Measurements from ENCODE around the gene BRCA2.

Gene BRCA2

DNA sequence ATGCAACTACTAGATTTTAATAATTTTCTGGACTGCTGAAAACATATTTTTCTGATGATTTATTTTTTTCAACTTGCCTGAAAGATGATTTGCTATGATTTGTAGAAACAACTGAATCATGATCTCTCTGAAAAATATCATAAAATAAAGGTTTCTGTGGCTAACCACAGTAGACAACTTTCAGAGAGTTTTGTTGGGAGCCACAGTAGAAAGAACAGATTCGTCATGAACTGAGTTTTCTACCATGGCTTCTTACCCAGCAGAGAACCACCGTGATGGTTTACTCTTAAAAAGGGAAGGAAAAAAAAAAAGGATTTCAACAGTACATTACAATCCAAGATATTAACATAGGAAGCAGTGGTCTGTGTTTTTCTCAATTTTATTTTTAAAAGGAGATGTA lies 18.1 kb upstream of the BRCA2 start:
- H3K9ac ChIP-seq (ENCODE audit: low read depth, low read length), result no peak overlapping the region

DNA sequence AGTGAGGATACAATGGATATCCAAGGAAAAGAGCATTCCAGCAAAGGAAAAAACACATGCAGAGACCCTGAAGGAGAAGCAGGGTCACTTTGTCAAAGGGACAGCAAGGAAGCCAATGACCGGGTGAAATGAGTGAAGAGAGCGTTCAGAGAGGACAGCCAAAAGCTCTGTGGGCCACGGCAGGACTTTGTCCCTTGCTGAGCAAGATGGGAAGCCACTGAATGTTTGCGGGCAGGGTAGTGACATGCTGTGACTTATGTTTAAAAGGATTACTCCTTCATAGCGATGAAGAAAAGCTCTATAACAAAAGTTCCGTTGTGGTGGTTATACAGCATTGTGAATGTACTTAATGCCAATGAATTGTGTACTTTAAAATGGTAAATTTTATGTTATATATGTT lies 16.6 kb upstream of the BRCA2 start:
- Histone ChIP-seq H3K4me1 (ENCODE audit: control insufficient read depth, insufficient read depth, low read length) (peaks cover 4% of the 10 kb centered on the region), H3K27me3 (ENCODE audit: control insufficient read depth, insufficient read depth, low read length) (peaks cover 2% of the 10 kb centered on the region), H3K4me3 (ENCODE audit: low read length) (no peak overlapping the region), H3K4me2 (ENCODE audit: low read length) (no peak overlapping the region), H3K9me3 (replicated peaks; ENCODE audit: low read length) (no peaks in the 10 kb centered on the region), H3K36me3 (ENCODE audit: insufficient read depth, low read length) (no peaks in the 10 kb centered on the region), H3K9ac (ENCODE audit: low read depth, low read length) (no peak overlapping the region)

More for the DNA sequence above, 18.1 kb upstream of the BRCA2 start:
- H3K36me3 ChIP-seq (ENCODE audit: insufficient read depth, low read length), result no peaks in the 10 kb centered on the region
- no peak overlapping the region for H3K4me3 ChIP-seq (ENCODE audit: low read length)
- H3K9me3 ChIP-seq (replicated peaks; ENCODE audit: low read length), result no peaks in the 10 kb centered on the region
- no peak overlapping the region for H3K4me2 ChIP-seq (ENCODE audit: low read length)
- peaks cover 4% of the 10 kb centered on the region for H3K4me1 ChIP-seq (ENCODE audit: control insufficient read depth, insufficient read depth, low read length)
- peaks cover 2% of the 10 kb centered on the region for H3K27me3 ChIP-seq (ENCODE audit: control insufficient read depth, insufficient read depth, low read length)

DNA sequence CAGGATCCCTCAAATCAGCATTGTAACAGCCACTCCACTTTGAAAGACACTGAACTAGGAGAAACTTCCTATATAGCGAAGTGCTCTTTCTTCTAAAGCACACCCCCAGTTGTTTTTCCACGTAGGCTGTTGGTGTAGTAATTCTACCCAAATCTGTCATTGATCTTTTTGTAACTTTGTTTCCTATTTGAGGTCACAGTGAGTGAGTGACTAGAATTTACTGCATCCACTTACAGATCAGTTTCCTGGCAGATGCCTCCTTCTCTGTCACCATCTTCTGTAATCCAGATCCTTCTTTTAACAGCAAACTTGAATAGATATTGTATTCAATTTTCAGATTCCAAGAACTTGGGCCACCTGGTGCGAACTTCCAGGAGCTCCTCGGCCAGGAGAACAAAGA lies 15.4 kb upstream of the BRCA2 start:
- H3K9ac ChIP-seq (ENCODE audit: low read depth, low read length), result no peak overlapping the region
- H3K36me3 ChIP-seq (ENCODE audit: insufficient read depth, low read length), result no peaks in the 10 kb centered on the region
- no peak overlapping the region for H3K4me2 ChIP-seq (ENCODE audit: low read length)
- no peaks in the 10 kb centered on the region for H3K9me3 ChIP-seq (replicated peaks; ENCODE audit: low read length)
- H3K4me1 ChIP-seq (ENCODE audit: control insufficient read depth, insufficient read depth, low read length), result peaks cover 4% of the 10 kb centered on the region
- H3K27me3 ChIP-seq (ENCODE audit: control insufficient read depth, insufficient read depth, low read length), result peaks cover 2% of the 10 kb centered on the region
- no peak overlapping the region for H3K4me3 ChIP-seq (ENCODE audit: low read length)

DNA sequence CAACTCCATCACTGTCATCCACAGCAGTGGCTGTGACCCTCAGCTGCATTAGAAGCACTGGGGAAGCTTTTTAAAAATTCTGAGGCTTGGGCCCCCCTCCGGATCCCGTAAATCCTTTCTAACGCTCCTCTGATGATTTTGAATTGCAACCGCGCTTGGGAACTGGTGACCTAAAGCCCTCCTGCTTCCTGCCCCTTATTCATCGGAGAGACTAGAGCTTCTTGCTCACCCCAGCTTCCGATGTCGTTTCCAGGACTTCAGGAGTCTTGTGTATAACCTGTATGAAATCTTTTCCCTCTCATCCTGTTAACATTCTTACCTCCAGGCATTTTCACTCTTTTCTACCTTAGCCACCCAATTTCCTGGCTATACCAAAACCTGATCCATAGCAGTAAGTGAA lies 14.9 kb upstream of the BRCA2 start:
- Histone ChIP-seq H3K4me2 (ENCODE audit: low read length) (no peak overlapping the region), H3K4me3 (ENCODE audit: low read length) (no peak overlapping the region), H3K36me3 (ENCODE audit: insufficient read depth, low read length) (no peaks in the 10 kb centered on the region), H3K27me3 (ENCODE audit: control insufficient read depth, insufficient read depth, low read length) (peaks cover 2% of the 10 kb centered on the region), H3K4me1 (ENCODE audit: control insufficient read depth, insufficient read depth, low read length) (peaks cover 4% of the 10 kb centered on the region), H3K9me3 (replicated peaks; ENCODE audit: low read length) (no peaks in the 10 kb centered on the region), H3K9ac (ENCODE audit: low read depth, low read length) (no peak overlapping the region)

DNA sequence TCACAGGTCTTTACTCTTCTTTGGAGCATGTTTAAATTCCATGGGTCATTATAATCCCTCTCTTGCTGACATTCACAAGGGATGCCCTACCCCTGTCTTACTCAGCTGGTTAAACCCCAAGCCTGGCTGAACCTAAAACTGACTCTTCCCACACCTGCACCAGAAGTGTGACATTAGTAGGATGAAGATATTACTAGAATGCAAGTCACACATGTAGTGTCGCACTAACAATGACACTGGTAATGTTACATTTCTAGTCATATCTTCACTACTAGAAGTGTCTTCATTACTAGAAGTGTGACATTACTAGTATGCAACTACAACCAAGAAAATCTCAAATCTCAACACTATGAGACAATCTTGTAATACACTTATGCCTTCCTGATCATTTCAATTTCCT lies 14.4 kb upstream of the BRCA2 start:
- Histone ChIP-seq H3K4me1 (ENCODE audit: control insufficient read depth, insufficient read depth, low read length) (peaks cover 4% of the 10 kb centered on the region), H3K9ac (ENCODE audit: low read depth, low read length) (no peak overlapping the region), H3K36me3 (ENCODE audit: insufficient read depth, low read length) (no peaks in the 10 kb centered on the region), H3K9me3 (replicated peaks; ENCODE audit: low read length) (no peaks in the 10 kb centered on the region), H3K4me2 (ENCODE audit: low read length) (no peak overlapping the region), H3K27me3 (ENCODE audit: control insufficient read depth, insufficient read depth, low read length) (peaks cover 2% of the 10 kb centered on the region), H3K4me3 (ENCODE audit: low read length) (no peak overlapping the region)

DNA sequence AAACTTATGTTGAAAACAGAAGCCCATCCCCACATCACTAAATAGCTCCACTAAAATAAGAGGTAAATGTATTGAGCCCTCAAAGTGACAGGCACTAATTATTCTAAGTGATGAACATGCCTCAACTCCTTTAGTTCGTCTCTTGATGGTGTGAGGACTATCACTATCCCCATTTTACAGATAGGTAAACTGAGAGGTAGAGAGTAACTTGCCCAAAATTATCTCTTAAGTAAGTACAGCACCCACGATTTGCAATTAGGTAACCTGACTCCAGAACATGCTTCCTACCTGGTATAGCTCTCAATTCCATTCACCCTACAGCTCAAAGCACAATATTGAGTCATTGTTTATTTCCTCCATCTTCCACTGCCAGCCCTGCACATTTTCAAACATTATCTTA lies 12.8 kb upstream of the BRCA2 start:
- Histone ChIP-seq H3K4me1 (ENCODE audit: control insufficient read depth, insufficient read depth, low read length) (no peaks in the 10 kb centered on the region), H3K27me3 (ENCODE audit: control insufficient read depth, insufficient read depth, low read length) (peaks cover 2% of the 10 kb centered on the region)

DNA sequence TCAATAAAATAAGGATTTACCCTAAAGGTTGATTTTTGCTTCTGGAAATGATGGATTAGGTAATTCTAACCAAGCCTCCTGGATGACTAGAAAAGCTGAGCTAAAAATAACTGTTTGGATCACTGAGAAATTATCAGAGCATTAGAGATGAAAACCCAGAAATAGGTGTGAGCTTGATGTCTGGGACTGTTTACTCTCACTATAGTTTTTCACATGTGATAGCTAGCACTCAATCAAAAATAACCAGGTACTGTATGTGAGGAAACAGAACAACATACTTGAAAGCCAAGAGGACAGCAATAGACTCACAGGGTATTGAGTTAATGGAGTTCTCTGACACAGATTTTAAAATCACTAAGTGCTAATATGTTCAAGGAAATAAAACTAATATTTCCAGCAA lies 9.7 kb upstream of the BRCA2 start:
- peaks cover 7% of the 10 kb centered on the region for H3K4me1 ChIP-seq (ENCODE audit: control insufficient read depth, insufficient read depth, low read length)
- H3K4me3 ChIP-seq (ENCODE audit: low read length), result no peak overlapping the region
- no peaks in the 10 kb centered on the region for H3K27me3 ChIP-seq (ENCODE audit: control insufficient read depth, insufficient read depth, low read length)
- H3K9me3 ChIP-seq (replicated peaks; ENCODE audit: low read length), result no peaks in the 10 kb centered on the region
- H3K4me2 ChIP-seq (ENCODE audit: low read length), result no peak overlapping the region
- H3K36me3 ChIP-seq (ENCODE audit: insufficient read depth, low read length), result no peaks in the 10 kb centered on the region
- H3K9ac ChIP-seq (ENCODE audit: low read depth, low read length), result no peak overlapping the region

More for the DNA sequence above, 12.8 kb upstream of the BRCA2 start:
- Histone ChIP-seq H3K9ac (ENCODE audit: low read depth, low read length) (no peak overlapping the region), H3K4me2 (ENCODE audit: low read length) (no peak overlapping the region), H3K4me3 (ENCODE audit: low read length) (no peak overlapping the region), H3K36me3 (ENCODE audit: insufficient read depth, low read length) (no peaks in the 10 kb centered on the region), H3K9me3 (replicated peaks; ENCODE audit: low read length) (no peaks in the 10 kb centered on the region)

DNA sequence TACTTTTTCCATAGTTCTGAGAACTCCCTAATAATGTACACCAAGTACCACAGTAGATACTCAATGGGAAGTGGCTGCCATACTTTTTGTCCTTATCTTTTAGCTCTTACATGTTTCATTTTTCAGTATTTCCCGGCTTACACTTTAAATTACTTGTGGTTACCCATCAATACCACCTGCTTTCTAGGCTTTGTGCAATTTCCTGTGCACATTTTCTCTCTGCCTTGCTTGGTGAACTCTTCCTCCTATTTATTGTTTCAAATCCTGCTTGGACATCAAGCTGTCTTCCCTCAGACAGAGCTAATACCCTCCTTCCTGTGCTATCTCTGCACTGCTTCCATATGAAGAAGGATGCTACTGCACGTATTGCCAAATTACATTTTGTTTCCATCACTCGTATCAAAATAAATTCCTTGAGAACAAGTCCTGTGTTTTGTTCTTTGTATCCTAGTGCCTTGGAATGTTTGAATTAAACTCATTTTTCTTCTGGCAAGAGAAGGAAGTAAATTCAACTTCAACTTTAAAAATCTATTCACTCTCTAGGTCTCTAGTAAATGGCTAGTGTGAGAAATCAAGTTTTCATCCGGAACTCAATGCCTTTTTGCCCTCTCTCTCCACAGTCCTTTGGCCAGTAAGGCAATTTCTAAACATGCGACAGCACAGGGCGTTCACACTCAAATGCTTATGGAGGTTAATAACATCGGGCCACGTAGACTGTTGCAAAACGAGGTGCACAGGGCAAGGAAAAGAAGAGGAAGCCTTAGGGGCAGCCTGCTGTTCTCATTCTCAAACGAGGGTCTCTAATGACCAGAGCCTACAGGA lies 5.8 kb upstream of the BRCA2 start:
- Histone ChIP-seq H3K9ac (ENCODE audit: low read depth, low read length) (no peak overlapping the region), H3K4me3 (ENCODE audit: low read length) (peak overlapping the region; percentile 31), H3K36me3 (ENCODE audit: insufficient read depth, low read length) (no peaks in the 10 kb centered on the region), H3K4me2 (ENCODE audit: low read length) (peak overlapping the region; percentile 62), H3K9me3 (replicated peaks; ENCODE audit: low read length) (no peaks in the 10 kb centered on the region), H3K4me1 (ENCODE audit: control insufficient read depth, insufficient read depth, low read length) (peaks cover 7% of the 10 kb centered on the region), H3K27me3 (ENCODE audit: control insufficient read depth, insufficient read depth, low read length) (no peaks in the 10 kb centered on the region)

DNA sequence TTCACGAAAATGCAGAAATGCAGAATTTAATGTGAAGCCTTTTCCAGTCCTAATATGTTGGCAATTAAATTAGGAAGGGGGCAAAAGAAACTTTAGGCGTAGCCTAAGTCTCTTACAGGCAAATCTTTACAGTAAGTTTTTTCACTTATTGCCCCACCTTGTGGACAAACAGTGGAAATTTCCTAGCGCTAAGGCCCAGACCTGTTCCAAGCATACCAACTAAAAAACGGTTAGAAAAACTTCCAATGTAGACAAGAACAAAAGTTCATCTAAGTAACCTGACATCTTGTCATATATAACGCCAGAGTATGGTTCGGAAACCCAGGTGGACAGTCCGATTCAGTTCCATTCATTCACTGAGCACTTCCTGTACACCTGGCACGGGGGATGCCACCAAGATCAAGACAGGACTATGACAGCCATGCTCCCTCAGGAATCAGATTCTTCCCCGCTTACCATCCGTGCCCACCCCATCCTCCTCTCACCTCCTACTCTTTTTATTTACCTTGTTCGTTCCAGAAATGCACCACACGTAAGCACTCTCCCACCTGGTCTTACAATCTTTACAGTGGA lies 5.1 kb upstream of the BRCA2 start:
- Histone ChIP-seq H3K4me2 (ENCODE audit: low read length) (peak overlapping the region; percentile 62), H3K9me3 (replicated peaks; ENCODE audit: low read length) (no peaks in the 10 kb centered on the region), H3K9ac (ENCODE audit: low read depth, low read length) (no peak overlapping the region), H3K4me1 (ENCODE audit: control insufficient read depth, insufficient read depth, low read length) (peaks cover 13% of the 10 kb centered on the region), H3K4me3 (ENCODE audit: low read length) (peak overlapping the region; percentile 31), H3K36me3 (ENCODE audit: insufficient read depth, low read length) (no peaks in the 10 kb centered on the region), H3K27me3 (ENCODE audit: control insufficient read depth, insufficient read depth, low read length) (no peaks in the 10 kb centered on the region)

DNA sequence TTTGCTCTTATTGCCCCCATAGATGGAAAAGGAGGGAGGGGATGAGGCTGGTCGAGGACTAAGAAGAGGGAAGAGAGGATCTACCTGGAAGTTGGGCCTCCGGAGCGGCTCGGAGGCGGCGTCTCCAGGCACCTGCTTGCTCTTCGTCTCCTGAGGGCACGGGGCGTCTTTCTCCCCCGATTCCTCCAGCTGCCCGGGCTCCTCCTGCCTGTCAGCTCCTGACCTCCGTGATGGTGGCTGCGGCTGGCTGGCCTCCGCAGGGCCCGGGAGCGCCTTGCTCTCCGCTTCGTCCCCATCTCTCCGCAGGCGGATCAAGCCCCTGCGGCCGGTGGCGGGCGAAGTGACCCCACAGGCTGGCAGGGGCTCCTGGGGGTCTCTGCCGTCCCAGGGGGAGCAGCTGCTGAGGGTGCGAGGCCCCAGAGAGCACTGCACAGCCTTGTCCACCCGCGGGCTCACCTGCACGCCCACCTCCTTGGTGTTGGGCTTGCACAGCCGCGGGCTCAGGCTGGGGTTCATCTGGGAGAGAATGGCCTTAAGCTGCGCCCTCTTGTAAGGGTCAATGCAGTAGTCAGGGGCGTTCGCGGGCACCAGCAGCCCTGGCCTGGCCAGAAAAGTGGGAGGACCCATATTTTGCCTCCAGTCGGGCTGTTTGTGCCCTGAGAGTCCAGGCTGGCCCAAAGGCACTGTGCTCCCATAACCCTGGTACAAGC lies 4.0 kb upstream of the BRCA2 start:
- Histone ChIP-seq H3K4me2 (ENCODE audit: low read length) (no peak overlapping the region), H3K9me3 (replicated peaks; ENCODE audit: low read length) (no peaks in the 10 kb centered on the region), H3K4me1 (ENCODE audit: control insufficient read depth, insufficient read depth, low read length) (peaks cover 13% of the 10 kb centered on the region), H3K36me3 (ENCODE audit: insufficient read depth, low read length) (no peaks in the 10 kb centered on the region), H3K9ac (ENCODE audit: low read depth, low read length) (no peak overlapping the region), H3K4me3 (ENCODE audit: low read length) (no peak overlapping the region), H3K27me3 (ENCODE audit: control insufficient read depth, insufficient read depth, low read length) (no peaks in the 10 kb centered on the region)

DNA sequence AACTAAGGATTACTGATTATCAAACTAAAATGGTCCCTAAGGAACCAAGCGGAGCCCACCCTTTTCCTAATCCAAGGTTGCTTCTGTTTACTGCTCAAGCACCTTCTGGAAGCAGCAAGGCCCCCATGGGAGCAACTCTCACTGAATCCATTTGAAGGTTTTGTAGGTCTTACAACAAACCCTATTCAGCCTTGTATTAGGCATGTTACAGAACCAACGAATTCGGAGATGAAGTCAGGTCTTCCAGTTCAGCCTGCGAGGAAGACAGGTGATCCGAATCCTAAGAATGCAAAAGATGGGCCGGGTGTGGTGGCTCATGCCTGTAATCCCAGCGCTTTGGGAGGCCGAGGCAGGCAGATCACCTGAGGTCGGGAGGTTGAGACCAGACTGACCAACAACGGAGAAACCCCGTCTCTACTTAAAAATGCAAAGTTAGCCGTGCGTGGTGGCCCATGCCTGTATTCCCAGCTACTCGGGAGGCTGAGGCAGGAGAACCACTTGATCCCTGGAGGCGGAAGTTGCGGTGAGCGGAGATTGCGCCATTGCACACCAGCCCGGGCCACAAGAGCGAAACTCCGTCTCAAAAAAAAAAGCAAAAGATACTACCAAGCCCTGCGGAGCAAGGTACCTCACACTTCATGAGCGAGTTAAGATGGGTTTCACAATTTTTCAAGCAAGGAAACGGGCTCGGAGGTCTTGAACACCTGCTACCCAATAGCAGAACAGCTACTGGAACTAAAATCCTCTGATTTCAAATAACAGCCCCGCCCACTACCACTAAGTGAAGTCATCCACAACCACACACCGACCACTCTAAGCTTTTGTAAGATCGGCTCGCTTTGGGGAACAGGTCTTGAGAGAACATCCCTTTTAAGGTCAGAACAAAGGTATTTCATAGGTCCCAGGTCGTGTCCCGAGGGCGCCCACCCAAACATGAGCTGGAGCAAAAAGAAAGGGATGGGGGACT lies 754 bp upstream of the BRCA2 start:
- Histone ChIP-seq H3K4me1 (ENCODE audit: control insufficient read depth, insufficient read depth, low read length) (peaks cover 18% of the 10 kb centered on the region), H3K36me3 (ENCODE audit: insufficient read depth, low read length) (no peaks in the 10 kb centered on the region), H3K4me2 (ENCODE audit: low read length) (peak overlapping the region; percentile 94)

More for the DNA sequence above, 754 bp upstream of the BRCA2 start:
- Histone ChIP-seq H3K4me3 (ENCODE audit: low read length) (peak overlapping the region; percentile 79), H3K9ac (ENCODE audit: low read depth, low read length) (peak overlapping the region; percentile 94), H3K27me3 (ENCODE audit: control insufficient read depth, insufficient read depth, low read length) (no peaks in the 10 kb centered on the region), H3K9me3 (replicated peaks; ENCODE audit: low read length) (no peaks in the 10 kb centered on the region)

Data from skeletal muscle satellite cell (primary cell).